ENCODE measurements around the gene ACIN1. TPM values are rescaled to one million over a fixed set of nuclear protein-coding genes. Genes with fewer than 3 reads are reported as not detected.

Gene ACIN1
- total and polyA plus RNA-seq, 2 of the 8 experiments (the other 6 are each of a cell fraction or from before 2014, with no cell fraction given) = 132 to 233 TPM

GRCh38 chr14:23045419-23046357 lies 49.2 kb downstream of the ACIN1 start (continued):
- TF ChIP-seq CHD7 (IDR thresholded peaks at IDR 0.05; ENCODE audit: insufficient replicate concordance, low read length) (no peak), CTCF (IDR thresholded peaks at IDR 0.05; ENCODE audit: control extremely low read depth in 1 of 3, insufficient read depth in 1 of 3, low read depth in 1 of 3, low read length in 3 of 3) (no peak), TAF7 (optimal IDR thresholded peaks at IDR 0.05; ENCODE audit: borderline replicate concordance, low read depth, low read length) (no peak), SIRT6 (IDR thresholded peaks at IDR 0.05; ENCODE audit: low read length) (no peak), BACH1 (IDR thresholded peaks at IDR 0.05; ENCODE audit: low read length) (no peak), ZNF274 (IDR thresholded peaks at IDR 0.05; ENCODE audit: borderline replicate concordance, extremely low read depth, low read length) (no peak), TEAD4 (IDR thresholded peaks at IDR 0.05; ENCODE audit: low read depth, low read length) (no peak)
